Adipocyte (in vitro differentiated cells): ENCODE data around the gene C5.
"Not testable (repeated sequence)": the region's sequence is repeated elsewhere in the genome, so short reads cannot be mapped to it uniquely, and the experiment has no call there.

Experiments
- DNase-seq: peaks from one replicate; pipeline ENCODE4 v3.0.0-alpha.2; 2015; ENCODE audit warnings: low read depth
- H3K27me3 ChIP-seq: replicated peaks from 2 replicates; pipeline ENCODE4 v1.7.0; 2013; ENCODE audit warnings: mild to moderate bottlenecking, low read length, moderate library complexity; ENCODE audit not compliant: control insufficient read depth, insufficient read depth
- H3K36me3 ChIP-seq: 2 replicates; pipeline ENCODE4 v1.7.0; 2013; ENCODE audit warnings: low read length, mild to moderate bottlenecking, moderate library complexity; ENCODE audit not compliant: control insufficient read depth, insufficient read depth, severe bottlenecking
- H3K4me1 ChIP-seq: 2 replicates; pipeline ENCODE4 v1.7.0; 2013; ENCODE audit warnings: mild to moderate bottlenecking, low read length, moderate library complexity; ENCODE audit not compliant: control insufficient read depth, insufficient read depth
- H3K4me3 ChIP-seq: 2 replicates; pipeline ENCODE4 v1.7.0; 2013; ENCODE audit warnings: mild to moderate bottlenecking, low read length, moderate library complexity
- H3K9ac ChIP-seq: 2 replicates; pipeline ENCODE4 v1.7.0; 2013; ENCODE audit warnings: mild to moderate bottlenecking, low read length, moderate library complexity
- H3K9me3 ChIP-seq: 2 replicates; pipeline ENCODE4 v1.7.0; 2013; ENCODE audit warnings: mild to moderate bottlenecking, low read length, moderate library complexity; ENCODE audit not compliant: control insufficient read depth

Gene C5

GRCh38 chr9:120979797-120980196 lies 70.3 kb downstream of the C5 start:
- H3K4me1 ChIP-seq: peaks cover 13% of the 10 kb centered on the region
- no peaks in the 10 kb centered on the region for H3K9me3 ChIP-seq
- no peaks in the 10 kb centered on the region for H3K27me3 ChIP-seq
- no peak overlapping the region for H3K9ac ChIP-seq
- no peaks in the 10 kb centered on the region for H3K36me3 ChIP-seq
- no peak overlapping the region for H3K4me3 ChIP-seq
- DNase-seq: no peak

- H3K4me1 ChIP-seq: peaks cover 13% of the 10 kb centered on the region
- H3K9me3 ChIP-seq: no peaks in the 10 kb centered on the region
- no peaks in the 10 kb centered on the region for H3K36me3 ChIP-seq
- DNase-seq: no peak
- no peaks in the 10 kb centered on the region for H3K27me3 ChIP-seq
- no peak overlapping the region for H3K4me3 ChIP-seq
- H3K9ac ChIP-seq: no peak overlapping the region
Measured at GRCh38 chr9:120978987-120979386, 71.1 kb downstream of the C5 start.

GRCh38 chr9:120977321-120977720 lies 72.8 kb downstream of the C5 start:
- no peak overlapping the region for H3K9ac ChIP-seq
- no peak for DNase-seq
- no peaks in the 10 kb centered on the region for H3K9me3 ChIP-seq
- H3K36me3 ChIP-seq: no peaks in the 10 kb centered on the region
- no peaks in the 10 kb centered on the region for H3K4me1 ChIP-seq
- H3K4me3 ChIP-seq: no peak overlapping the region
- no peaks in the 10 kb centered on the region for H3K27me3 ChIP-seq

GRCh38 chr9:120974921-120975320 lies 75.2 kb downstream of the C5 start:
- Histone ChIP-seq H3K4me3 (no peak overlapping the region), H3K36me3 (no peaks in the 10 kb centered on the region), H3K4me1 (no peaks in the 10 kb centered on the region), H3K9me3 (no peaks in the 10 kb centered on the region), H3K9ac (no peak overlapping the region), H3K27me3 (no peaks in the 10 kb centered on the region)
- DNase-seq: no peak

GRCh38 chr9:120974181-120974580 lies 75.9 kb downstream of the C5 start:
- DNase-seq: no peak
- H3K27me3 ChIP-seq: no peaks in the 10 kb centered on the region
- no peaks in the 10 kb centered on the region for H3K9me3 ChIP-seq
- no peaks in the 10 kb centered on the region for H3K36me3 ChIP-seq
- no peak overlapping the region for H3K4me3 ChIP-seq
- H3K4me1 ChIP-seq: no peaks in the 10 kb centered on the region
- H3K9ac ChIP-seq: no peak overlapping the region

- Histone ChIP-seq H3K4me1 (no peaks in the 10 kb centered on the region), H3K27me3 (no peaks in the 10 kb centered on the region), H3K4me3 (no peak overlapping the region), H3K9me3 (no peaks in the 10 kb centered on the region), H3K9ac (no peak overlapping the region), H3K36me3 (no peaks in the 10 kb centered on the region)
- DNase-seq: no peak
Measured at GRCh38 chr9:120971938-120972337, 78.1 kb downstream of the C5 start.

- H3K4me3 ChIP-seq, H3K9ac ChIP-seq, H3K36me3 ChIP-seq, H3K4me1 ChIP-seq, H3K27me3 ChIP-seq, H3K9me3 ChIP-seq, DNase-seq: not testable (repeated sequence)
Measured at GRCh38 chr9:120971471-120971870, 78.6 kb downstream of the C5 start.

- Histone ChIP-seq H3K9me3 (no peaks in the 10 kb centered on the region), H3K27me3 (no peaks in the 10 kb centered on the region), H3K36me3 (no peaks in the 10 kb centered on the region), H3K4me3 (no peak overlapping the region), H3K4me1 (peaks cover 14% of the 10 kb centered on the region), H3K9ac (no peak overlapping the region)
- peak; percentile 50 for DNase-seq
Measured at GRCh38 chr9:120970244-120970643, 79.8 kb downstream of the C5 start.

- Histone ChIP-seq H3K36me3 (no peaks in the 10 kb centered on the region), H3K9ac (peak overlapping the region; percentile 56), H3K9me3 (no peaks in the 10 kb centered on the region), H3K27me3 (no peaks in the 10 kb centered on the region), H3K4me3 (peak overlapping the region; percentile 53), H3K4me1 (peaks cover 14% of the 10 kb centered on the region)
- peak; percentile 40 for DNase-seq
Measured at GRCh38 chr9:120966013-120966369, 84.1 kb downstream of the C5 start.

- no peaks in the 10 kb centered on the region for H3K36me3 ChIP-seq
- peaks cover 14% of the 10 kb centered on the region for H3K4me1 ChIP-seq
- H3K9ac ChIP-seq: peak overlapping the region; percentile 56
- H3K4me3 ChIP-seq: peak overlapping the region; percentile 53
- no peaks in the 10 kb centered on the region for H3K27me3 ChIP-seq
- no peaks in the 10 kb centered on the region for H3K9me3 ChIP-seq
- DNase-seq: peak; percentile 43
Measured at GRCh38 chr9:120965344-120966012, 84.6 kb downstream of the C5 start.

- no peaks in the 10 kb centered on the region for H3K27me3 ChIP-seq
- peaks cover 14% of the 10 kb centered on the region for H3K4me1 ChIP-seq
- no peak overlapping the region for H3K9ac ChIP-seq
- H3K36me3 ChIP-seq: no peaks in the 10 kb centered on the region
- DNase-seq: no peak
- no peaks in the 10 kb centered on the region for H3K9me3 ChIP-seq
- no peak overlapping the region for H3K4me3 ChIP-seq
Measured at GRCh38 chr9:120961936-120962335, 88.1 kb downstream of the C5 start.

- Histone ChIP-seq H3K4me3 (no peak overlapping the region), H3K36me3 (no peaks in the 10 kb centered on the region), H3K9ac (no peak overlapping the region), H3K4me1 (no peaks in the 10 kb centered on the region), H3K27me3 (no peaks in the 10 kb centered on the region), H3K9me3 (no peaks in the 10 kb centered on the region)
- peak; percentile 44 for DNase-seq
Measured at GRCh38 chr9:120960001-120960400, 90.1 kb downstream of the C5 start.
